Right renal cortex interstitium (tissue), 3 donors: ENCODE data around the gene TPPP2. TPM values are rescaled to one million over a fixed set of nuclear protein-coding genes. Genes with fewer than 3 reads are reported as not detected.
"Not testable (repeated sequence)": the region's sequence is repeated elsewhere in the genome, so short reads cannot be mapped to it uniquely, and the experiment has no call there.

Experiments
- DNase-seq, 3 donors: peaks; one replicate each; pipeline ENCODE4 v3.0.0-alpha.2; 2013; ENCODE audit warnings: low read depth in 3 of 3, low spot score in 2 of 3
- polyA plus RNA-seq, 3 donors: library from polyadenylated mRNA; unstranded; fragments of 120-200 nt; gene quantifications; one replicate each; pipeline ENCODE4 v1.2.1, GENCODE V29; 2013; ENCODE audit not compliant: insufficient read length in 3 of 3

The TPPP2 gene
- polyA plus RNA-seq, 3 donors: 3.0 to 4.3 (median 3.7) TPM

- no peak for DNase-seq
Observed at GRCh38 chr14:21037156-21037555, 7.1 kb downstream of the TPPP2 start.

DNA sequence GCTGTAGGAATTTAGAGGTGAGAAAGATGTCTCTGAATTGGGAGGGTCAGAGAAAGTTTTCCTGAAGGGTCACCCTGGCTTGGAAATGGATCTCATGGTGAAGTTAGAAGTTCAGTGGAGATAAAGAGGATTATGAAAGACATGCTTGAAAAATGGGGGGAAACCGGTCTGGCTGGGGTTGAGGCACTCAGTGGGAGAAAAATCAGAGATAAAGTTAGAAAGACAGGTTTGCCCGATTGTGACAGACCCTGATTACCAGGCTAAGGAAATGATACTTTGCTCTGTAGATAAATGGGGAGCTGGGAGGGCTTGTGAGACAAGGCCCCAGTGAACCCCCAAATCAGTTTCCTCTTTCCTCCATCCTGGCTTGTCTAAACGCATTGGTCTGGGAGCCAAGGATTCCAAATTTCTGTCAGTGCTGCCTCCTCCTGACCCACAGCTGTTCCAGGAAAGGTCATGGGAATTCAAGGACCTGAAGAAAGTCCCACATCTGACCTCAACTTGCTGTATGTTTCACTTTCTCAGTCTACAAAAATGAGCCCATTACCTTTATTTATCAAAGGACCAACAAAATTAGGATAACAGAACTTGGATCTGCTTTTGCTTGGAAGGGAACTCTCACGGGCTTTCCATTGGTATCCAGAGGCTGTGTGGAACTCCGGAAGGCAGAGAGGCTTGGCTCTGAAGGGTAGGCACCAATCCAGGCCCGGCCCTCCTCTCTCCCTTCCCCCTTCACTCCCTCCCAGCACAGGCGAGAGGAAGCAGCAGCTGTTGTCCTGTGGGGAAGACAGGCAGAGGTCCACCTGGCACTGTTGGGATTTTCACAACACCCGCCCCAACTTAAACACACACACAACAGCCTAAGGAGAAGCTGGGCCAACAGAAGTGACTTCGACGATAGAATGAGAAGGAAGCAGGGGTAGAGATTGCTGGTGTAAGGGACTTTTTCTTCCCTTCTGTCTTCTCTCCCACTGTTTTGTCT is 8.7 kb downstream of the TPPP2 start:
- DNase-seq: no peak

DNA sequence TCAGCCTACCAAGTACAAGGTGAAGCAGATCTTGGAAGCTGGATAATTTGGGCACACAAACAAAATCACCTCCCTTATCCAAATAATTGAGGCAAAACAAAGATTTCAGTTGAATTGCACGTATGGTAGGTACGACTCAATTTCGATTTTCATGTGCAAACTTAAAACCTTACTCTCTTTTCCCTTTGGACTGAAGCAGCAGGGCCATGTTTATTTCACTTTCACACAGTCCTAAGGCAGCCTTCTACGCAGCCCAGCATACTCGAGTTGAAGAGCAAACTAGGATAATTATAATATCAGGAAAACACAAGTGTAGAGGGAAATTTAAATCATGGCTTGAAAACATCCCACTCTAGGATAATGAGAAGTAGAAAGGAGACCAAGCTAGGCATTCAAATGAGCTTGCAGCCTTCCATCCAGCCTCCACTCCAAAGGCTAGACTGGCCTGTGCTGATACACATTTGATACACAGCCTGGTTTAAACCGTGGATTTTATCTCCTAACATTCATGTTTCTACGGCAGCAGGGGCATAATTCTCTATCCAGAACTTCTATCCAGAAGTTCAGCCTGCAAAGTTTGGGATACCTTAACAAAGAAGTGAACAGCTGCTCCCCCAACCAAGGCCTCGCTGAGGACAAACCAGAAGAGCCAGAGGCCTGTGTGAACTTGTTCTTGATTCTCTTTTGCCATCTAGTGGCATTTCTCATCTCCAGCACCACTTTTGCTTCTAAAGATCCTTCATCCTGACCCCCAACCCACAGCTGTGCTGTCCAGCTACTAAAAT is 9.8 kb downstream of the TPPP2 start:
- DNase-seq: no peak

GRCh38 chr14:21040370-21040925 is 10.4 kb downstream of the TPPP2 start:
- no peak for DNase-seq

DNA sequence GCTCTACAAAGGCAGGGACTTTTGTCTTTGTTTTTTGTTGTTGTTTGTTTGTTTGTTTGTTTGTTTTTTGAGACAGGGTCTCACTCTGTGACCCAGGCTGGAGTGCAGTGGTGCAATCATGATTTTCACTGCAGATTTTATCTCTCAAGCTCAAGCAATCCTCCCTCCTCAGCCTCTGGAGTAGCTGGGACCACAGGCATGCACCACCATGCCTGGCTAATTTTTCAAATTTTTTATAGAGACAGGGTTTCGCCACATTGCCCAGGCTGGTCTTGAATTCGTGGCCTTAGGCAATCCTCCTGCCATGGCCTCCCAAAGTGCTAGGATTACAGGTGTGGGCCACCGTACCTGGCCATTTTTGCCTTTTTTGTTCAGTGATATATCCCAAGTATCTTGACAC is 10.9 kb downstream of the TPPP2 start:
- DNase-seq: not testable (repeated sequence)

DNA sequence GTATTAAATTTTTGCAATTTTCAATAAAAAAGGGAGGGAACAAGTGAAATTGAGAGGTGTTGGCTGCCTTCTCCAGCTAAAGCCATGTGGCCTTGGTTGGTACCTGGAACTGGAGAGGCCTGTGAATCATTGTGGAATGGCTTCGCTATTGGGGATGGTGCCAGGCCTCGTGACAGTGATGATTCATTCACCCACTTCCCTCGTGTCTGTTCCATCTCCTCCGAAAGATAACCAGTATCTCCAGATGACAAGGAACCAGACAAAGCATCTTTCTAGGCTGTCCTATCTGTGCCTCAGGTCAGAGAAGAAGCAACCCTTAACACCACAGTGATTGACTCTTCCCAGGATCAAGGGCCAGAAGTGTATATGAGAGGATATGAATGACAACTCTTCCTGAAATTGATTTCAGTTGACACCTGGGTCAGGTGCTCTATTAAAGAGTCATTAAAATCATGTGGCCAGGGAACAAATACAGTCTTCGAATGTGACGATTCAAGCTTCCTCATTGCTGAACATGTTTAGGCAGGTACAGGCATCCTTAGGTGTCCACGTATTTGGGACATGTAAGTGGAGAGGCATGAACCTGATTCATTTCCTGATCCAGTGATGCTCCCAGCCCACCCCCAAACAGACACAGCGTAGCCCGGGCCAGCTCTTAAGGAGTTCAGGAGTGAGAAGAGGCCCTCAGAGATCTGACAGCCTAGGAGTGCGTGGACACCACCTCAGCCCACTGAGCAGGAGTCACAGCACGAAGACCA is 11.8 kb downstream of the TPPP2 start, which contains the start of gene RNASE7:
TSS of gene RNASE7 (plus strand) at position 687 of the 758 bp plus-strand sequence. CDS start 631 bp downstream, outside the sequence.
- no peak for DNase-seq

GRCh38 chr14:21042918-21043317 is 12.9 kb downstream of the TPPP2 start:
- no peak for DNase-seq

DNA sequence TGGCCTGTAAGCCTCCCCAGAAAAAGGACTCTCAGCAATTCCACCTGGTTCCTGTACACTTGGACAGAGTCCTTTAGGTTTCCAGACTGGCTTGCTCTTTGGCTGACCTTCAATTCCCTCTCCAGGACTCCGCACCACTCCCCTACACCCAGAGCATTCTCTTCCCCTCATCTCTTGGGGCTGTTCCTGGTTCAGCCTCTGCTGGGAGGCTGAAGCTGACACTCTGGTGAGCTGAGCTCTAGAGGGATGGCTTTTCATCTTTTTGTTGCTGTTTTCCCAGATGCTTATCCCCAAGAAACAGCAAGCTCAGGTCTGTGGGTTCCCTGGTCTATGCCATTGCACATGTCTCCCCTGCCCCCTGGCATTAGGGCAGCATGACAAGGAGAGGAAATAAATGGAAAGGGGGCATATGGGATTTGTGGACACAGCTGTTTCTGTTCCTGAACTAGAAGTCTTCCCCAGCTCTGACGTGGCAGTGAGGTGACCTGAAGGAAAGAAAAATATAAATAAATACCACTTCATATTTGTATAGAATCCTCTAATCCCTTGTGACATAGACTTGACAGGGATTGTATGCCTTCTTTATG is 13.5 kb downstream of the TPPP2 start:
- DNase-seq: no peak

GRCh38 chr14:21043974-21044618 is 14.1 kb downstream of the TPPP2 start:
- no peak for DNase-seq

DNA sequence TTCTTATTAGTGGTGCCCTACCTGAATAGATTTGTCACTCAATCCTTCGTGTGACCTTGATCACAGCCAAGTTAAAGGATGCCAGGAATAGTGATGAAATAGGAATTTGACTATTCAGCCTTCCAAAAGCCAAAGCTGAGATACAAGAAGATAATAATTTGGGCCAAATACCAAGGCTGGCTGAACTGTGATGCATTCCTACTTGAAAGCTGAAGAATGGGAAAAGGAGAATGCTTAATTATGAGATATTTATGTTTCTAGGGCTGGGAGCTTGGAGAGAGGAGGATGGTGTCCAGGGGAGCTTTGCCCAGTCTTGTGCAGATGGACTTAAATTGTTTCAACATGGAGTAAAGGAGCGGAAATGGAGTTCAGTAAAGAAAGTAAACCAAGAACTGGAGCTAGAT is 17.4 kb downstream of the TPPP2 start:
- DNase-seq: no peak

DNA sequence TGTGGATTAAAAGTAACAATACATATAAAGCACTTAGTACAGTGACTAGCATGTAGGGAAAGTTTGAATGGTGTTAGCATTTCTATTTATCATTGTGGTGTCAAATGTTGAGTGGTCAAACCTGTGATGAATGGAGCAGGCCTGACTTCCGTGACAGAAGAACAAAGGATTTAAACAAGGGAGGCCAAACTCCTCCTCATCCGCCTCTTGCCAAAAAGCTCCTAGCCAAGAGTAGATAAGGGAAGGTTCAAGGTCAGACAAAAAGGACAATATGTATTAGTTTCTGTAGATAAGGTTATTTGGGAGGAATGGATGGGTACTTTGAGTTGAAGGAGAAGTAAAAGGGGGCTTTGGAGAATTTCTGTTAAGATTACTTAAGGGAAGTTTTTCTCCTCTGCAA is 18.6 kb downstream of the TPPP2 start:
- DNase-seq: no peak

GRCh38 chr14:21049271-21049673 is 19.3 kb downstream of the TPPP2 start:
- no peak for DNase-seq

DNA sequence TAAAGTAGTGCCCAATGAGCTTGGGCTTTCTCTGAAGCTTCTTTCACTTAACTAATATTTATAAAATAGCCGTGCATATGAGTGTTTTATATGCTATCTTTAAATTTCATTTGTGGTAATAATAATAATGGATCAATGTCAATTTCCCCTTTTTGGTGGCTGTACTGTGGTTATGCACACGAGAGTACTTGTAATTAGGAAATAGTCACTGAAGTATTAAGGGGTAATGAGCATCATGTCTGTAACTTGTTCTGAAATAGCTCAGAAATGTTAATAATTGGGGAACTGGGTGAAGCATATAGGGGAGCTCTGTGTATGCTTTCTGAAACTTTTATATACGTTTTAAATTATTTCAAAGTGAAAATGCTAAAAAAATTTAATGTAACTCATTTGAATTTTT is 20.6 kb downstream of the TPPP2 start:
- DNase-seq: no peak

GRCh38 chr14:21053184-21054122 is 23.4 kb downstream of the TPPP2 start:
- DNase-seq: no peak

DNA sequence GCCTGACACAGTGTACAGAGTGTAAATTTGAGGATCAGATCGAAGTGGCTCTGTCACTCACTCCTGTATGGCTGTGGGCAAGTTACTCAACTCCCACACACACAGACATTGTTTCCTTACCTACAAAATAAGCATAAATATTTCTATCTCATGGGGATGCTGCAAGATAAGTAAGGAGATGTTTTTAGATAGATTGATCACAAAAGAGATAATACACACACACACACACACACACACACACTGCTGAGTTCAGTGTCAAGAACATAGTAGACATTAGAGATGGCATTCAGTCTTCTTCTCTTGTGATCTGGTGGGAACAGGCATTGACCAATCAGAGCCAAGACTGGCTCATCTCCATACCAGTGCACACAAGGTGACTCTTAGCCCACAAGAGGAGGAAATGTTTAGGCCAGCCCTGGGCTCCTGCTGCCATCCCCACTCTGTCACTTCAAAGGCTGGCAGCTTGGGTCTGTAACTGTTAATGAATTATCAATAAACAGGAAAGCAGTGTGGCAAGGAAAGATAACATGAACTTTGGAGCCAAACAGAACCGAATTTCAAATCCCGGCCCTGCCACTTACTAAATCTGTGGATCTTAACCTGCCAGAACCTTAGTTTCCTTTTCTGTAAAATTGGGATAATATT is 24.2 kb downstream of the TPPP2 start:
- DNase-seq: no peak

- DNase-seq: no peak
Observed at GRCh38 chr14:21054768-21055145, 24.7 kb downstream of the TPPP2 start.

GRCh38 chr14:21055432-21056117 is 25.6 kb downstream of the TPPP2 start:
- DNase-seq: no peak
